Fibroblast of peridontal ligament (primary cell): Measurements from ENCODE around the gene VRTN.

Experiments
- DNase-seq: peaks from one replicate; pipeline ENCODE4 v3.0.0-alpha.2; 2010; ENCODE audit errors: extremely low read depth

The VRTN gene

GRCh38 chr14:74394549-74394948 lies 46.3 kb downstream of the VRTN start:
- no peak for DNase-seq

GRCh38 chr14:74395094-74395493 lies 46.8 kb downstream of the VRTN start:
- DNase-seq: no peak

GRCh38 chr14:74400031-74400685 lies 51.9 kb downstream of the VRTN start:
- DNase-seq: peak; percentile 12

GRCh38 chr14:74400919-74401503 lies 52.7 kb downstream of the VRTN start:
- no peak for DNase-seq

- no peak for DNase-seq
These were observed 53.4 kb downstream of the VRTN start for GRCh38 chr14:74401504-74402241.

GRCh38 chr14:74402401-74403251 lies 54.4 kb downstream of the VRTN start:
- no peak for DNase-seq

- no peak for DNase-seq
These were observed 55.5 kb downstream of the VRTN start for GRCh38 chr14:74403619-74404417.

GRCh38 chr14:74404435-74404834 lies 56.2 kb downstream of the VRTN start:
- no peak for DNase-seq

GRCh38 chr14:74405663-74406062 lies 57.4 kb downstream of the VRTN start:
- DNase-seq: no peak

- DNase-seq: no peak
These were observed 58.9 kb downstream of the VRTN start for GRCh38 chr14:74407021-74407800.

GRCh38 chr14:74407801-74408154 lies 59.5 kb downstream of the VRTN start:
- DNase-seq: no peak

GRCh38 chr14:74408870-74409269 lies 60.6 kb downstream of the VRTN start:
- no peak for DNase-seq

- no peak for DNase-seq
These were observed 61.2 kb downstream of the VRTN start for GRCh38 chr14:74409441-74409840.
